Heart left ventricle (tissue), 13 donors: ENCODE data around the gene CIC.

Experiments
- CTCF ChIP-seq, 12 donors: fragments of 200-600 bp; sonication (generic) in 4 of 12; IDR thresholded peaks; one replicate each; pipeline versions ENCODE4 v1.5.0 to v1.8.0; 2018 to 2022; ENCODE audit warnings: antibody characterized with exemption in 12 of 12, mild to moderate bottlenecking in 5 of 12
- POLR2A ChIP-seq, 2 donors: fragments of 450-650 bp; IDR thresholded peaks; one replicate each; pipeline ENCODE4 v1.6.1; 2017; ENCODE audit warnings: antibody characterized with exemption in 2 of 2, mild to moderate bottlenecking in 2 of 2, moderate library complexity in 2 of 2
- donor health status: ischemic (EF 13 %, LVEDD 7.1; RV severe dilation, severe dysfunction).
- donor health status: DM: no; HTN: yes; CAD: no.
- donor health status: DM: no; HTN: no; CAD: no.
- donor health status: ischemic (EF 25% LVEDD 6.9; RV normal size, moderate dysfunction).
- donor health status: ischemic (EF 25% LVEDD 5.7; RV mildly dilated, moderate dysfunction).
- donor health status: ischemic (EF 35%, LVEDD 5.7; RV mildly dilated, moderate dysfunction).
- donor health status: nonischemic (EF 11% LVEDD 7.7; RV severe dilation, severe dysfunction).
- donor health status: DM: yes; HTN: yes; CAD: no.
- donor health status: PGD.
- donor health status: ischemic (EF 29% LVEDD 5.4; RV normal size, mild dysfunction).
- donor health status: nonischemic (EF 23%, LVEDD 6.1; RV moderate dilation, normal function).

GRCh38 chr19:42335971-42336370, 66.9 kb downstream of the CIC start:
- TF ChIP-seq CTCF (IDR thresholded peaks at IDR 0.05) (no peak), POLR2A (IDR thresholded peaks at IDR 0.05) (no peak)
